NCI-H1417 treated with DMSO at 0.1 percent for 48 hours (cell line): ENCODE results near the gene MRPS17.

Experiments used
- DNase-seq: peaks from one replicate; lab custom pipeline; 2025; lab: John Stamatoyannopoulos, UW

Gene MRPS17

DNA sequence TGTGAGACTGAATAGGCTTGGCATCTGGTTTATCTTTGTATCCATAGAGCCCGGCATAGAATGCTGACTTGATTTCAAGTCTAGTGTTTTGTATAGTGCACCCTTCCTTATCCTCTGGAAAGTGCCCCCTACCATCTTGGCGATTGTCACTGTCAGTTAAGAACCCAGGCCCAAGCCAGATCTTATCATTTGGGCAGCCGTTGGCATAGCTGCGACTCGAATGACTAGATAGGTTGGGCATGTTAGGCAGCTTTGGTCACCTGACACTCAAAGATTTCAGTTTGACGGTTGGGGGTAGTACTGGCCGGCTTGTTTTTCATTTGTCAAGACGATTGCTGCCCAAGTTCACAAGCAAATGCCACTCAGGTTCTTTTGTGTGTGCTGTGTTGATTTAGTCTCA is 19.3 kb downstream of the MRPS17 start:
- no peak for DNase-seq

DNA sequence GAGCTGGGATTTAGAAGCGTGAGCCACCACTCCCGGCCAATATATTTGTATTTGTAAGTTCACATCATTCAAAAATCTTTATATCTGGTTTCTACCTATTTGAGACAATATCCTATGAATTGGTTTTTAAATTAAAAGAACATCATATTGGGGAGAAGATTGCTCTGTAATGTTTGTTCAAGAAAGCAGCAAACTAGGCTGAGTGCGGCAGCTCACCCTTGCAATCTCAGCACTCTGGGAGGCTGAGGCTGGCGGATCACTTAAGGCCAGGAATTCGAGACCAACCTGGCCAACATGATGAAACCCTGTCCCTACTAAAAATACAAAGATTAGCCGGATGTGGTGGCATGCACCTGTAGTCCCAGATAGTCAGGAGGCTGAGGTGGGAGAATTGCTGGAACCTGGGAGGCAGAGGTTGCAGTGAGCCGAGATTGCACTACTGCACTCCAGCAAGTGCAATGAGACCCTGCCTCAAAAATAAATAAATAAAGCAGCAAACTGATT is 22.1 kb downstream of the MRPS17 start:
- no peak for DNase-seq

DNA sequence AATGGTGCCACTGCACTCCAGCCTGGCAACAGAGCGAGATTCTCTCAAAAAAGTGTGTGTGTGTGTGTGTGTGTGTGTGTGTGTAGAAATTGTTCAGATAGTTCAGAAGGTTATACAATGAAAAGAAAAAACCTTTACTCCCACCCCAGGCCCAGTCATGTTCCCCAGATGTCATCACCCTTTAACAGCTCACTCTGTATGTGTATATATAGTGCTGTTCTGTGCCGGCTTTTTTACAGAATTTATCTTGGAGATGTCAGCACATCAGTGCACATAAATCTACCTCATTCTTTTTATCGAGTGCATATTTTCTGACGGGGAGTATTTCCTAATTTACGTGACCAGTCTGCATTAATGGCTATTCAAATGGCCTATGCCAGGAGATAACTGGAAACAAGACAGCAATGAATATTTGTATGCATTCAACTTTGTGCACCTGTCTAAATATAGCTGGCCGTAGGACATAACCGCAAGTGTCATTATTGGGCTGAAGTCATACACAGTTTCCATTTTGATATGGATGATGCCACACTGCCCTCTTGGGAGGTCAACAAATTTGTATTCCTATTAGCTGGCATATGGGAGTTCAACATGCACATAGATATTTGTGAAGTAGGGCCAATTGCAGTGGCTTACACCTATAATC is 24.4 kb downstream of the MRPS17 start:
- DNase-seq, result no peak

DNA sequence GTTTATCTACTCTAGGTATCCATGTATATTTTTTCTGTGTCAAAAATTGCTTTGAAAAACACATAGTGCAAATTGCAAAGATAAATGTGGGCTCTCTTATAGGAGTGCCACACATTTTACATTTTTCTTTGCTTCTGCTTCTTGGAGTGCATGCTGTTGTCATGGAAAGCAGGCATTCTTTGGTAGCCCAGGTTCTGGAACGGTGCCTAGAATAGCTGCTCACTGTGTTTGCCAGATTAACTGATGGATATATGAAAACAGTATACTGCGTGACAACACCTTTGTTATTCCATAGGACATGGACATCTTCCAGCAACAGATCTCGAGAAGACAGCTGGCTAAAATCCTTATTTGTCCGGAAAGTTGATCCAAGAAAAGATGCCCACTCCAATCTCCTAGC is 26.2 kb downstream of the MRPS17 start:
- DNase-seq, result no peak

DNA sequence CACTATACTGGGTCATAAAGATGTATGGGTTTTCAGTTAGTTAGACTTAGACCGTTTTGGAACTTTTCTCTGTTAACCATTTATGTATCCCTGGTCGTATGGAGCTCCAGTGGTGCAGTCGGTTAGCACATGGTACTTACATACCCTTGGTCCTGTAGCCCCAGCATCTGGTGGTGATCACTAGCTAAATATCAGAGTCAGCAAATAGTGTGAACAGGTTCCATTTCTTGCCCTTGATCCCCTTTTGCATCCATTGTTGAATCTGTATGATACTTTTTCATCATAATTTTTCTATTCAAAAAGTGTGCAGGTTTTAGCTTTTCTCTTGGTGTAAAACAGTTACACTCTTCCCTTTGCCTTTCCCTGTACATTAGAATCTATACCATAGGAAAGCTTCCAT is 28.6 kb downstream of the MRPS17 start:
- DNase-seq, result no peak

DNA sequence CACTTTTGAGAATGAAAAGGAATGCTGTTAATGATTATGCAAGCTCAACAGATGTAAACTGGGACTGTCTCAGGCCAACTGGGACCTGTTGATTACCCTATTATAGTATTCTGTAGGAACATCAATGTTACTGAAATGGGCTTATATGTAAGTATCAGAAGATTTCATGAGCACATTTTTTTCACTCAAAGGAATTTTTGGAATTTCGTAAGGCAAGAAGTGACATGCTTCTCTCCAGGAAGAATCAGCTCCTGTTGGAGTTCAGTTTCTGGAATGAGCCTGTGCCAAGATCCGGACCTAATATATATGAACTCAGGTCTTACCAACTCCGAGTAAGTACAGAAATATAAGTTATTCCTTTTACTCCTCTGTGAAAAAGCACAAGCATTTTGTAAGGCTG is 31.9 kb downstream of the MRPS17 start:
- no peak for DNase-seq

DNA sequence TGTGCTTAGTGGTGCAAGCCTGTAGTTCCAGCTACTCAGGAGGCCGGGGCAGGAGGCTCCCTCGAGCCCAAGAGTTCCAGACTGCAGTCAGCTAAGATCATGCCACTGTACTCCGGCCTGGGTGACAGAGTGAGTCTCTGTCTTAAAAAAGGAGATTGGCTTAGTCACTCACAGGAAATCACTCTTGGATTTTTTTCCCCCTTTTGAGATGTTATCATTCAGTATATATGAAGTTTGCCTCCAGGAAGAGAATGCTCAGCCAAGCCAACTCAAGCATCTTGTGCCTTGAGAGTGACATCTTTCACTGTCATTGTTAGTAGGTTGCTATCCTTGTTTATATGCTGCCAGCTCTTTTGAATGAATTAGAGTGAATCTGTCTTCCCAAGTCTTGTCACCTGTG is 40.7 kb downstream of the MRPS17 start:
- no peak for DNase-seq

DNA sequence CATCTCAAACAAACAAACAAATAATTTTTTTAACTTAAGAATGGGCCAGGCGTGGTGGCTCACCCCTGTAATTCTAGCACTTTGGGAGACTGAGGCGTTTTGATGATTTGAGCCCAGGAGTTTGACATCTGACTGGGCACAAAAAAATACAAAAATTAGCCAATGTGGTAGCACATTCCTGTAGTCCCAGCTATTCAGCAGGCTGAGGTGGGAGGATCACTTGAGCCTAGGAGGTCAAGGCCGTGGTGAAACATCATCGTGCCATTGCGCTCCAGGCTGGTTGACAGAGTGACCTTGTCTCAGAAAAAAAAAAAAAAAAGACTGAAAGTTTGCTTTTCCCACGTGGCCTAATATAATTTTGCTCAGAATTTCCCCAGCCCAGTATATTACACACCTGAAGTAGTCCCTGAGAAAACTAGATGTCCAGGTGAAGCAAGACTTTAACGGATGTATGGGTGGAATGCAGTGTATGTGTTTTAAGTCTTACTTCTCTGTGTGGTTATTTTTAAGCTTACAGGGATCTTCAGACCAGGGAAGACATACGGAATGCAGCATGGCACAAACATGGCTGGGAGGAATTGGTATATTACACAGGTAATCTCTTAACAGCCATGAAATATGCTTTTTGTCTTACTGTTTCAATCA is 45.3 kb downstream of the MRPS17 start:
- DNase-seq, result no peak

DNA sequence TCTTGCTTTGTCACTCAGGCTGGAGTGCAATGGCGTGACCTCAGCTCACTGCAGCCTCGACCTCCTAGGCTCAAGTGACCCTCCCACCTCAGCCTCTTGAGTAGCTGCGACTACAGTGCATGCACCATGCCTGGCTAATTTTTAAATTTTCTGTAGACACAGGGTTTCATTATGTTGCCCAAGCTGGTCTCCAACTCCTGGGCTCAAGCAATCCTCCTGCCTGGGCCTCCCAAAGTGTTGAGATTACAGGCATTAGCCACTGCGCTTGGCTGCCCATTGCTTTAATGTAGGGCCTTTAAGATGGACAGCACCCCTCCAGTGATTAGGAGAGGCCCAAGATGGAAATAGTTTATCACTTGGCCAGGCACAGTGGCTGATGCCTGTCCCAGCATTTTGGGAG is 52.1 kb downstream of the MRPS17 start:
- no peak for DNase-seq
